Nephron progenitor cell (in vitro differentiated cells): Measurements from ENCODE around the gene DLK1.

Experiments
- DNase-seq: peaks from one replicate; pipeline ENCODE4 v3.0.0; 2021
- H3K27ac Mint-ChIP-seq: 2 replicates; pipeline ENCODE4 v1.8.0; 2021; ENCODE audit warnings: mild to moderate bottlenecking, moderate library complexity, mixed read lengths
- H3K27me3 Mint-ChIP-seq: 2 replicates; pipeline ENCODE4 v1.8.0; 2021; ENCODE audit warnings: mild to moderate bottlenecking, low read depth, mixed read lengths; ENCODE audit not compliant: poor library complexity
- H3K36me3 Mint-ChIP-seq: 2 replicates; pipeline ENCODE4 v1.8.0; 2021; ENCODE audit warnings: low read depth, mixed read lengths
- H3K4me1 Mint-ChIP-seq: 2 replicates; pipeline ENCODE4 v1.8.0; 2021; ENCODE audit warnings: mixed read lengths
- H3K4me3 Mint-ChIP-seq: 2 replicates; pipeline ENCODE4 v1.8.0; 2021; ENCODE audit warnings: mild to moderate bottlenecking, moderate library complexity, mixed read lengths
- H3K9me3 Mint-ChIP-seq: 2 replicates; pipeline ENCODE4 v1.8.0; 2021; ENCODE audit warnings: mild to moderate bottlenecking, moderate library complexity, mixed read lengths
- CTCF ChIP-seq: fragments of 200-600 bp; sonication (generic); IDR thresholded peaks from 2 replicates; pipeline ENCODE4 v1.5.0; 2021; ENCODE audit warnings: antibody characterized with exemption

DLK1 gene

GRCh38 chr14:100738704-100739131 lies 12.0 kb downstream of the DLK1 start:
- H3K4me3 Mint-ChIP-seq = no peak overlapping the region
- H3K27me3 Mint-ChIP-seq = peaks cover 17% of the 10 kb centered on the region
- no peak for TF ChIP-seq CTCF
- no peak overlapping the region for H3K27ac Mint-ChIP-seq
- no peak for DNase-seq
- H3K4me1 Mint-ChIP-seq = peaks cover 15% of the 10 kb centered on the region
- H3K9me3 Mint-ChIP-seq = peaks cover 6% of the 10 kb centered on the region
- H3K36me3 Mint-ChIP-seq = peaks cover 14% of the 10 kb centered on the region

GRCh38 chr14:100739306-100739705 lies 12.6 kb downstream of the DLK1 start:
- no peak overlapping the region for H3K4me3 Mint-ChIP-seq
- H3K27me3 Mint-ChIP-seq = peaks cover 18% of the 10 kb centered on the region
- peaks cover 6% of the 10 kb centered on the region for H3K9me3 Mint-ChIP-seq
- H3K27ac Mint-ChIP-seq = no peak overlapping the region
- TF ChIP-seq CTCF = no peak
- H3K4me1 Mint-ChIP-seq = peaks cover 15% of the 10 kb centered on the region
- no peak for DNase-seq
- peaks cover 14% of the 10 kb centered on the region for H3K36me3 Mint-ChIP-seq

- no peak for DNase-seq
- peaks cover 6% of the 10 kb centered on the region for H3K9me3 Mint-ChIP-seq
These were observed 13.6 kb downstream of the DLK1 start for GRCh38 chr14:100740196-100740825.

GRCh38 chr14:100740929-100741328 lies 14.2 kb downstream of the DLK1 start:
- Mint-ChIP-seq H3K4me1 (peaks cover 15% of the 10 kb centered on the region), H3K36me3 (no peaks in the 10 kb centered on the region), H3K27me3 (peaks cover 16% of the 10 kb centered on the region), H3K9me3 (peaks cover 6% of the 10 kb centered on the region), H3K27ac (no peak overlapping the region), H3K4me3 (no peak overlapping the region)
- no peak for DNase-seq
- no peak for TF ChIP-seq CTCF

More at GRCh38 chr14:100740196-100740825, 13.6 kb downstream of the DLK1 start:
- TF ChIP-seq CTCF = no peak
- peaks cover 18% of the 10 kb centered on the region for H3K27me3 Mint-ChIP-seq
- no peak overlapping the region for H3K27ac Mint-ChIP-seq
- H3K4me1 Mint-ChIP-seq = peaks cover 15% of the 10 kb centered on the region
- no peak overlapping the region for H3K4me3 Mint-ChIP-seq
- peaks cover 5% of the 10 kb centered on the region for H3K36me3 Mint-ChIP-seq

- peaks cover 6% of the 10 kb centered on the region for H3K9me3 Mint-ChIP-seq
- H3K4me1 Mint-ChIP-seq = peaks cover 15% of the 10 kb centered on the region
- H3K36me3 Mint-ChIP-seq = no peaks in the 10 kb centered on the region
- no peak for TF ChIP-seq CTCF
- H3K4me3 Mint-ChIP-seq = no peak overlapping the region
- no peak overlapping the region for H3K27ac Mint-ChIP-seq
- peaks cover 11% of the 10 kb centered on the region for H3K27me3 Mint-ChIP-seq
- DNase-seq = no peak
These were observed 15.3 kb downstream of the DLK1 start for GRCh38 chr14:100741966-100742365.

GRCh38 chr14:100746326-100746725 lies 19.6 kb downstream of the DLK1 start:
- Mint-ChIP-seq H3K4me1 (peaks cover 6% of the 10 kb centered on the region), H3K36me3 (no peaks in the 10 kb centered on the region), H3K9me3 (peaks cover 2% of the 10 kb centered on the region), H3K4me3 (no peak overlapping the region), H3K27me3 (peaks cover 19% of the 10 kb centered on the region), H3K27ac (no peak overlapping the region)
- no peak for TF ChIP-seq CTCF
- no peak for DNase-seq
